ENCODE measurements around the gene IFITM5.

DNA sequence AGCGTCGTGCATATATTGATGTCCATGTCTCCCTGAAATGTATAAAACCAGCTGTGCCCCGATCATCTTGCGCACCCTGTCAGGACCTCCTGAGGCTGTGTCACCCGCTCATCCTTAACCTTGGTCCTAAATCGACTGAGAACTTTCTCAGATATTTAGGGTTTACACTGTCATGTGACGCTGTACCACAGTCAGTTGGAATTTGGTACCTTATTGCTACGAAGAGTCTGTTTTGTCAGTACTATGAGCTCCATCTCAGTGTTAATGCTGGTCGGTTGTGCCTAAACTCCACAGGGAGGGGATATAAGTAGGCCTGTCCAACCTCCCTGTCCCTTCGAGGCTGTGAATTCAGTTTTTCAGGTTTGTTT, 6.5 kb upstream of the IFITM5 start:
- no peak for TF ChIP-seq CTCF (IDR thresholded peaks at IDR 0.05; ENCODE audit: low read depth, low read length, poor library complexity, severe bottlenecking)
- TF ChIP-seq EZH2phosphoT487 (IDR thresholded peaks at IDR 0.05; ENCODE audit: borderline replicate concordance, low read length): no peak

Data from DOHH2 (cell line).